ENCODE measurements around the gene DPH5.

GRCh38 chr1:101004670-101005069, 20.9 kb downstream of the DPH5 start:
- TF ChIP-seq CTCF (IDR thresholded peaks at IDR 0.05 in 2 of 3, conservative IDR thresholded peaks at IDR 0.05 in 1 of 3; ENCODE audit: control insufficient read depth in 2 of 3, extremely low read depth in 1 of 3, insufficient read depth in 1 of 3, low read depth in 3 of 3, low read length in 3 of 3) (no peak), ZNF274 (IDR thresholded peaks at IDR 0.05; ENCODE audit: insufficient read depth, insufficient read length) (no peak), REST (IDR thresholded peaks at IDR 0.05; ENCODE audit: low read depth, low read length) (no peak), HDAC6 (IDR thresholded peaks at IDR 0.05; ENCODE audit: unreplicated experiment) (no peak), EP300 (IDR thresholded peaks at IDR 0.05; ENCODE audit: borderline replicate concordance in 1 of 2, control insufficient read depth in 1 of 2, low read depth in 2 of 2, low read length in 2 of 2) (no peak), SIN3A (IDR thresholded peaks at IDR 0.05; ENCODE audit: low read depth, low read length) (no peak), JUND (IDR thresholded peaks at IDR 0.05; ENCODE audit: low read depth, low read length) (no peak), E2F4 (IDR thresholded peaks at IDR 0.05; ENCODE audit: low read depth, low read length) (no peak), BHLHE40 (IDR thresholded peaks at IDR 0.05; ENCODE audit: borderline replicate concordance in 1 of 2, low read depth in 2 of 2, low read length in 1 of 2) (no peak), JUNB (IDR thresholded peaks at IDR 0.05) (no peak)

Data from GM12878 (cell line).